Vein endothelial cell (primary cell): ENCODE results near the gene TMEM244. TPM values are rescaled to one million over a fixed set of nuclear protein-coding genes. Genes with fewer than 3 reads are reported as not detected.

Source experiments
- small RNA-seq: library from RNA; depleted of rRNA; stranded (forward); fragments of <200 nt; gene quantifications from one replicate; pipeline ENCODE3, GENCODE V24; 2012
- total RNA-seq: library from RNA; depleted of rRNA; stranded (reverse); fragments of >200 nt; gene quantifications from 2 replicates; pipeline ENCODE4 v1.2.3, GENCODE V29; 2012

Gene TMEM244, protein sequence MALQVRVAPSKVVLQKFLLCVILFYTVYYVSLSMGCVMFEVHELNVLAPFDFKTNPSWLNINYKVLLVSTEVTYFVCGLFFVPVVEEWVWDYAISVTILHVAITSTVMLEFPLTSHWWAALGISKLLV
- not detected in 2 replicates for total RNA-seq

DNA sequence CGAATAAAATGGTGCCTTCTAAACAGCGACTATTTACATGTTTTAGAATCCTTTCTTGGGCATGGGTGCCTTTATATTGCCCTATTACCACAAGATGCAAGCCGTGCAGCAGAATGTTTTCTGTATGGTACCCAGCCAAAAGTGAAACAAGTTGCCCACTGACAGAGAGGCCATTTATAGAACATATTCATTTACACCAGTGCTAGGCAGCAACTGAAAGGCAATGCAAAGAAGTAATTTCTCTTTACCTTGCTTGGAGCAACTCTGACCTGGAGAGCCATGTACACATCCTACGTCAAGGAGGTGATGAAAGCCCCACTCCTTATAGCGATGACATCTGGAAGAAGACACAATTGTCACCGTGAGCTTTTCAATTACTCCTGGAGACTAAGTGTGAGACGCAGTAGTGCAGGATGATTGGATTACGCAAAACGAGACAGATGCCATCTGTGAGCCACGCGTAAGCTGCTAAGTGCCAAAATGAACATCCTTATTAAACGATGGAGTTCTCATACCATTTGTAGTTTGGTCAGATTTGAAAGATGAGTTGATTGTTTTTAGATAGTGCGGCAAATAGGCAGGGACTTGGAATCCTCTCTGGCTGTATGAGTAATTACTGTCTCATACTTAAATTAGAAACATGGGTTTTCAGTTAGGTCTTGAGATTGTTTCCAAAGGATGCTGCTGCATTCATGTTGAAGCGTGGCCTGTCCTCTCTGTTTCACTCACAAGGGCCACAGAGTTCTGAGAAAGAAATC, at the start of gene TMEM244:
Gene TMEM244, minus strand, starts transcription at position 408 of the 758 bp plus-strand sequence. Its CDS starts 127 bp downstream, at position 281.

Small RNA genes within 50 kb of the gene (small RNA-seq; reads per million reads assigned to genes)
- not detected for gene AL451046.2

Other genes starting within 250 kb of the TMEM244 start
- gene ARHGAP18, start 151.1 kb downstream of the TMEM244 start, total RNA-seq, result 138 and 186 TPM in 2 replicates
- 46.4 and 70.3 TPM in 2 replicates for gene L3MBTL3, start 157.3 kb upstream of the TMEM244 start, total RNA-seq